OCI-LY3 (cell line): ENCODE results near the gene RBCK1.

Experiments used
- EZH2phosphoT487 ChIP-seq: fragments of 200-600 bp; shearing (Covaris generic); IDR thresholded peaks from 2 replicates; pipeline ENCODE4 v1.6.1; 2018; ENCODE audit warnings: antibody characterized with exemption, mixed run types, low read depth
- TF ChIP-seq, protein P1 (sequence below): fragments of 200-600, 300-600 bp; sonication (generic); IDR thresholded peaks from 2 replicates; pipeline ENCODE4 v1.5.1; 2014; ENCODE audit warnings: antibody characterized with exemption, low read length, low read depth

- no peak for TF ChIP-seq EZH2phosphoT487
- TF ChIP-seq, protein P1, sequence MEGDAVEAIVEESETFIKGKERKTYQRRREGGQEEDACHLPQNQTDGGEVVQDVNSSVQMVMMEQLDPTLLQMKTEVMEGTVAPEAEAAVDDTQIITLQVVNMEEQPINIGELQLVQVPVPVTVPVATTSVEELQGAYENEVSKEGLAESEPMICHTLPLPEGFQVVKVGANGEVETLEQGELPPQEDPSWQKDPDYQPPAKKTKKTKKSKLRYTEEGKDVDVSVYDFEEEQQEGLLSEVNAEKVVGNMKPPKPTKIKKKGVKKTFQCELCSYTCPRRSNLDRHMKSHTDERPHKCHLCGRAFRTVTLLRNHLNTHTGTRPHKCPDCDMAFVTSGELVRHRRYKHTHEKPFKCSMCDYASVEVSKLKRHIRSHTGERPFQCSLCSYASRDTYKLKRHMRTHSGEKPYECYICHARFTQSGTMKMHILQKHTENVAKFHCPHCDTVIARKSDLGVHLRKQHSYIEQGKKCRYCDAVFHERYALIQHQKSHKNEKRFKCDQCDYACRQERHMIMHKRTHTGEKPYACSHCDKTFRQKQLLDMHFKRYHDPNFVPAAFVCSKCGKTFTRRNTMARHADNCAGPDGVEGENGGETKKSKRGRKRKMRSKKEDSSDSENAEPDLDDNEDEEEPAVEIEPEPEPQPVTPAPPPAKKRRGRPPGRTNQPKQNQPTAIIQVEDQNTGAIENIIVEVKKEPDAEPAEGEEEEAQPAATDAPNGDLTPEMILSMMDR = no peak
Measured at GRCh38 chr20:418858-419365, 10.8 kb downstream of the RBCK1 start.
